Effector memory CD8-positive, alpha-beta T cell (primary cell): Measurements from ENCODE around the gene AFAP1.

ENCODE experiments used
- ATAC-seq: fragments of 150-1000 bp; cut with Tn5 transposase; replicated peaks from 2 replicates; pipeline ENCODE4 v1.10.0; 2021; ENCODE audit warnings: mild to moderate bottlenecking, moderate library complexity
- DNase-seq, 3 experiments: peaks; one replicate each; pipeline ENCODE4 v3.0.0; 2021
- H3K27ac Mint-ChIP-seq, 2 donors: one replicate each; pipeline ENCODE4 v1.8.0; 2022; ENCODE audit warnings: mild to moderate bottlenecking in 2 of 2, mixed read lengths in 2 of 2, moderate library complexity in 2 of 2
- H3K27me3 Mint-ChIP-seq, 2 donors: one replicate each; pipeline ENCODE4 v1.8.0; 2022; ENCODE audit warnings: mixed read lengths in 2 of 2
- H3K36me3 Mint-ChIP-seq: one replicate; pipeline ENCODE4 v1.8.0; 2022; ENCODE audit warnings: mild to moderate bottlenecking, moderate library complexity, mixed read lengths; ENCODE audit not compliant: insufficient read depth
- H3K4me1 Mint-ChIP-seq, 2 donors: one replicate each; pipeline ENCODE4 v1.8.0; 2022; ENCODE audit warnings: low read depth in 2 of 2, mixed read lengths in 2 of 2
- H3K4me3 Mint-ChIP-seq, 2 donors: one replicate each; pipeline ENCODE4 v1.8.0; 2022; ENCODE audit warnings: mild to moderate bottlenecking in 2 of 2, mixed read lengths in 2 of 2, moderate library complexity in 2 of 2
- H3K9me3 Mint-ChIP-seq, 2 donors: one replicate each; pipeline ENCODE4 v1.8.0; 2022; ENCODE audit warnings: mixed read lengths in 2 of 2

Gene AFAP1

DNA sequence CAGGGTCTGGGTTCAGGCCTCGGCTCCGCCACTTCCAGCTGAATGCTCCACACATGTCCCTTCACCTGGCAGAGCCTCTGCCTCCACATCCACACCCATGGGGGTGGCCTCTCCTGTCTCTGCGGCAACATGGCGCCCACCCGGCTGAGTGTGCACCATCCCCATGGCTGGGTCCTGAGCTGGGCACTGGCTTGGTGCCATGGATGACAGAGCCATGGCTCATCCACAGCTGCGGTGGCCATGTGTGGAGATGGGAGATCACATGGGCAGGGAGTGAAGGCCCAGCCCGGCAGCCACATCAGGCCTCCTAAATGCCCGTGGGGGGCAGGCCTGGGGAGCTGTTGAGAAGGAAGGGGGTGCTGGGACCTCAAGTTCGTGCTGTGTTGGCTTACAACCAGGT lies 213.7 kb downstream of the AFAP1 start:
- DNase-seq, result no peak

DNA sequence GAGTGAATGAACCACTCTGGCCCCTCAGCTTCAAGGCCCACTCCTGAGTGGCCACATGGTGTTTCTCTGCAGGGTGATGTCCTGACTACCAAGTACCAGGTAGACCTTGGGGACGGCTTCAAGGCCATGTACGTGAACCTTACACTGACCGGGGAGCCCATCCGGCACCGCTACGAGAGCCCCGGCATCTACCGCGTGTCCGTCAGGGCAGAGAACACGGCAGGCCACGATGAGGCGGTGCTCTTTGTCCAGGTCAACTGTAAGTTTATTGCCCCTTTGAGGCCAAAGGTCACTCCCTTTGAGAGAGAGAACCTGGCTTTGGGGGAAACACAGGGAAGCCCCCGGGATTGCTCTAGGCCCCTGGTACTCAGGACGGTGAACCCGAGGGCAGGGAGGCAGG lies 216.0 kb downstream of the AFAP1 start:
- Mint-ChIP-seq H3K4me1 (peaks cover 0 to 11% of the 10 kb centered on the region in 2 donors), H3K4me3 (no peak overlapping the region), H3K27me3 (peaks cover 21 to 32% of the 10 kb centered on the region in 2 donors), H3K27ac (no peak overlapping the region), H3K9me3 (no peaks in the 10 kb centered on the region), H3K36me3 (peaks cover 4% of the 10 kb centered on the region)
- DNase-seq (no peak), ATAC-seq (no peak)

More for the DNA sequence above, 213.7 kb downstream of the AFAP1 start:
- Mint-ChIP-seq H3K36me3 (peaks cover 4% of the 10 kb centered on the region), H3K4me3 (no peak overlapping the region), H3K4me1 (peaks cover 0 to 4% of the 10 kb centered on the region in 2 donors), H3K27ac (no peak overlapping the region), H3K27me3 (peaks cover 6 to 30% of the 10 kb centered on the region in 2 donors), H3K9me3 (no peaks in the 10 kb centered on the region)
- no peak for ATAC-seq

DNA sequence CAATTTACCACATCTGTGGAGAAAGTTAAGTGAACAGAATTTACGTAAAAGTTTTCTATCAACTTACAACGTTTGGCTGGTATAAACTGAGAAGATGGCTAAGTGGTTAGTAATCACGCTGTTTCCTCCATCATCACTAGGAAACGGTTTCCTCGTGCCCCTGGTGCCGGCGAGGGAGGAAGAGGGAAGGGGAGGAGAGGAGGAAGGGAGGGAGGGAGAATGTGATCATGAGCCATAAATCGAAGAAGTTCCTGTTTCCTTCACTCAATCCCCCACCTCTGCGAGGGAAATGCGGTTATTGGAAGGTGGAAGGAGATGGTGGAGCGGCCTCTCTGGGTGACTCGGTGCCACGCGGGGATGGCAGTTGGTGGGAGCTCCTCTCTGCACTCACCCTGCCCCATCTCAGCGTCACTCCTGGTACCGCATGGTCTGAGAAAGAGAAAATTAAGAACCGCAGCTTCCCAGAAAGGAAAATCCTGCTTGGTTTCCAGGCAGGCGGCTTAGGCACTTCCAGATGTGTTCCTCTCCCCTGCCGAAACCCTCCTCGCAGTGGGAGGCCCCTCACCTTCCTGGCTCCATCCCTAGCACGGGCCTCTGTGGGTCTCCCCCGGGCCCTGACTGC lies 216.8 kb downstream of the AFAP1 start:
- H3K36me3 Mint-ChIP-seq, result peaks cover 4% of the 10 kb centered on the region
- no peak overlapping the region for H3K4me3 Mint-ChIP-seq
- H3K27ac Mint-ChIP-seq, result peak overlapping the region in 1 of 2 donors; percentile 91
- ATAC-seq (no peak), DNase-seq (no peak)
- peaks cover 0 to 11% of the 10 kb centered on the region in 2 donors for H3K4me1 Mint-ChIP-seq
- no peaks in the 10 kb centered on the region for H3K9me3 Mint-ChIP-seq
- peaks cover 29 to 32% of the 10 kb centered on the region in 2 donors for H3K27me3 Mint-ChIP-seq

DNA sequence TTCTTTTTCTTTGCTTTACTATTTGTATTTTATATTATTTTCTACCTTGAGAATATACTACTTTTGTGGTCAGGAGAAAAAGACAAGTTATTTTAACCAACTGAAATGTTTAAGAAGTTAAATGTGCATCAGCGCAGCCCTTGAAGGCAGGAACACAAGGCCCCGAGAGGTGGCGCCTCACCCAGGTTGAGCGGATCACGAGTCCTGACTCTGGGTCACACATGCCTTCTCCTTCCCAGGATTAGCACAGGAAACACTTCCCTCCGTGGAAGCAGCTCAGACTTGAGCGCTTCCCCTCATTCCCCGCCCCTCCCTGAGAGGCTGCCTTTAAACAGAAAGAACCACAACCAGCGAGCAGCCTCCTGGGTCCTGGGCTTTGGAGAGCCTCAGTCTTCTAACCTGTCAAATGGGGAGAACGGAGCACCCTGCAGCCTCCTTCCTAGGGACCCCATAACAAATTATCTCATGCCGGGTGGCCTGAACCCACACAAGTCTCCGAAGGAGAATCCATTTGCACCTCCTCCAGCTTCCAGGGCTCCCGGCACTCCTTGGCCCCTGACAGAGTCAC lies 217.6 kb downstream of the AFAP1 start:
- Mint-ChIP-seq H3K4me1 (peaks cover 0 to 15% of the 10 kb centered on the region in 2 donors), H3K27me3 (peaks cover 35 to 39% of the 10 kb centered on the region in 2 donors), H3K27ac (peak overlapping the region in 1 of 2 donors; percentile 91), H3K36me3 (peaks cover 4% of the 10 kb centered on the region), H3K9me3 (no peaks in the 10 kb centered on the region), H3K4me3 (no peak overlapping the region)
- no peak for ATAC-seq
- no peak for DNase-seq

DNA sequence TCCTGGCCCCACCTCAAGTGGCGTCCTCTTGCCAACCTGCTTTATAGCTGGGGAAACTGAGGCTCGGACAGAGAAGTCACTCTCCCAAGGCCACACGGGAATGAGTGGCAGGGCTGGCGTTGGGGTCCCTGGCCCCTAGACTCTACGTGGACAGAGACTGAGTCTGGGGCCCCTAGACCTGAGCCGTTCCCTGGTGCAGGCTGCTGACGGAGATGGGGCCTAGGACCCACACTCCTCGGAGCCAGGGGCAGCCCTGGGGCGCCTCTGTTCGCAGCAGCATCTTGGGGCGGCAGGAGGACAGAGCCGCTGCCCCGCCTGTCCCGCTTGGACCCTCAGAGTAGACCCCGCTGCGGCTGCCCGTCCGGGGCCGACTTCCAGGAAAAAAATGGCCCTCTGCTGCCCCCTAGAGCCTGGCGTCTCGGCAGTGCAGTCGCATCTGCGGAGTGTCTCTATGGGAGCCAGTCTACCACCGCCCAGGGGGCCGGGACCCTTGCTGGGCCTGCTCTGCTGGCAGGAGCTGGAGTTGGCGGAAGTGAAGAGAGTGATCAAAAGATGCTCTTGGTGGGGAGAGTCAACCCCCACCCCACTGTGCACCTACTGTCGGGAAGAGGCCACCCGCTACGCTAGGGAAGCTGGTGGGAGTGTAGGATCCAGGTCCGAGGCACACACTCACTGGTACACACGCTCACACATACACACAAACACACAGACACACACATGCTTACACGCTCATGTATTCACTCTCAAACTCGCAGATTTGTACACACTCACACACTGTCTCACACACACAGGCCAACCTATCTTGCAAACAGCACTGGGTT lies 220.1 kb downstream of the AFAP1 start:
- DNase-seq, result peak; percentile 60 to 64 (median 63)

DNA sequence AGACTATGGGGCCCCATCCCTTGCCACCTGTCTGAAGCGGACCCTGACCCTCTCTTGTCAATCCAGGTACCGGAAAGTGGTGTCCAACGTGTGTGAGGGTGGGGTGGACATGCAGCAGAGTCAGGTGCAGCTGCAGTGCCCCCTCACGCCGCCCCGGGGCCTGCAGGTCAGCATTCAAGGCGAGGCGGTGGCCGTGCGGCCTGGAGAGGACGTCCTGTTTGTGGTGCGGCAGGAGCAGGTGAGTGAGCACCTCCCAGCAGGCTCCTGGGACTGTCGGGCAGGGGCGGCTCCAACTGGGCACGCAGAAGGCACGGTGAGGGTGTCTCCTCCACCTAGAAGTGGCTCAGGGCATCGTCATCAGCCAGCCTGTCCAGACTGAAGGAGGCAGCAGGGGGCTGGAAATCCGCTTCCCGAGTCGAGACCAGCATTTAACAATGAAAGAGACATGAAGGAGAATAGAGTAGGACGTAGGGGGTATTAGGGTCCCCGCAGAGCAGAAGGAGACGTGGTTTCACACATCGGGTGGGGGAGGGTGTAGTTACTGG lies 221.6 kb downstream of the AFAP1 start:
- no peaks in the 10 kb centered on the region for H3K36me3 Mint-ChIP-seq
- no peak for DNase-seq
- no peak overlapping the region for H3K27ac Mint-ChIP-seq
- peaks cover 39 to 43% of the 10 kb centered on the region in 2 donors for H3K27me3 Mint-ChIP-seq
- H3K9me3 Mint-ChIP-seq, result no peaks in the 10 kb centered on the region
- no peak for ATAC-seq
- no peak overlapping the region for H3K4me3 Mint-ChIP-seq
- H3K4me1 Mint-ChIP-seq, result peaks cover 0 to 10% of the 10 kb centered on the region in 2 donors

More for the DNA sequence above, 220.1 kb downstream of the AFAP1 start:
- peak; percentile 66 for ATAC-seq
- Mint-ChIP-seq H3K9me3 (no peaks in the 10 kb centered on the region), H3K4me1 (peaks cover 0 to 15% of the 10 kb centered on the region in 2 donors), H3K4me3 (no peak overlapping the region), H3K36me3 (peaks cover 1% of the 10 kb centered on the region), H3K27me3 (peaks cover 39 to 43% of the 10 kb centered on the region in 2 donors), H3K27ac (no peak overlapping the region)

DNA sequence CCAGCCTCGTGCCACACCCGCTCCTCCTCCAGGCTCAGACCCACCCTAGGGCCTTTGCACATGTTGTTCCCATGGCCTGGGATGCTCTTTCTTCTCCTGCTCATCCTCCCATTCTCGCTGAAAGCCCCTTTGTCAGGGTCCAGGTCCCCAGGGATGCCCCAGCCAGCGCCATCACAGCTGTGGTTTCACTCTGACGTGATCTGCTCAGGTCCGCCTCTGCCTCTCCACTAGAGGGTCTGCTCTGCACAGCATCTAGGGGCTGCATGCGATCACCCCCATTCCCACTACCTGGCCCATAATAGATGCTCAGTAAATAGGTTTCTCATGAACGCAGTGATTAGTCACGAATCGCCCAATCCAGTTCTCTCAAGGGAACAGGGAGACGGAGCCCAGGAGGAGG lies 222.5 kb downstream of the AFAP1 start:
- no peak overlapping the region for H3K4me3 Mint-ChIP-seq
- H3K27ac Mint-ChIP-seq, result peak overlapping the region in 1 of 2 donors; percentile 65
- DNase-seq (no peak), ATAC-seq (no peak)
- H3K36me3 Mint-ChIP-seq, result no peaks in the 10 kb centered on the region
- peaks cover 31 to 37% of the 10 kb centered on the region in 2 donors for H3K27me3 Mint-ChIP-seq
- no peaks in the 10 kb centered on the region for H3K9me3 Mint-ChIP-seq
- peaks cover 0 to 10% of the 10 kb centered on the region in 2 donors for H3K4me1 Mint-ChIP-seq

DNA sequence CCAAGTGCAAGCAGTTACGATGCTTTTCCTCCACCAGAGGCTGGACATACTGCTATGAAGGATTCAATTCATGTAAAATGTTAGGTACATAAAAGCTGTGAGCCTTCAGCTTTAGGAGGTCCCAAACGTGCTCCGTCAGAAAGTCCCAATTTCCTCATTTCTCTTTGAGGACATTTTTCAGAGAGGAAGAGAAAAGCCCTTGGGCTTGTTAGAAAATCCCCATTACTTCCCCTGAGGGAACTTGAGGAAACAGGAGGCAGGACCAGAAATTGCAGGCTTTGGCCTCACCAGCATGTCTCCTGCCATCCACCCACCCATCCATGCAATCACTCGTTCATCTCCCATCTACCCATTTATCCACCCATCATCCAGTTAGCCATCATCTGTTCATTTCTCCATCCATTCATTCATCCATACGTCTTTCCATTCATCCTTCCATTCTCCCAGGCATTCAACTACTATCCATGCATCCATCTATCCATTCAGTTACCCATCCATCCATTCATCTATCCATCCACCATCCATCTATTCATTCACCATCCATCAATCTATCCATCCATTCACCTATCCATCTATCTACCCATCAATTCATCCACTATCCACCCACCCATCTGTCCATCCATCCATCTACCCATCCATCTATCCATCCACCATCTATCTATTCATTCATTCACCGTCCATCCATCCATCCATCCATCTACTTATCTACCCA lies 223.5 kb downstream of the AFAP1 start:
- H3K4me1 Mint-ChIP-seq, result peaks cover 0 to 10% of the 10 kb centered on the region in 2 donors
- H3K27ac Mint-ChIP-seq, result no peak overlapping the region
- no peaks in the 10 kb centered on the region for H3K9me3 Mint-ChIP-seq
- no peak for DNase-seq
- ATAC-seq, result no peak
- peaks cover 23 to 37% of the 10 kb centered on the region in 2 donors for H3K27me3 Mint-ChIP-seq
- H3K4me3 Mint-ChIP-seq, result no peak overlapping the region
- H3K36me3 Mint-ChIP-seq, result no peaks in the 10 kb centered on the region

DNA sequence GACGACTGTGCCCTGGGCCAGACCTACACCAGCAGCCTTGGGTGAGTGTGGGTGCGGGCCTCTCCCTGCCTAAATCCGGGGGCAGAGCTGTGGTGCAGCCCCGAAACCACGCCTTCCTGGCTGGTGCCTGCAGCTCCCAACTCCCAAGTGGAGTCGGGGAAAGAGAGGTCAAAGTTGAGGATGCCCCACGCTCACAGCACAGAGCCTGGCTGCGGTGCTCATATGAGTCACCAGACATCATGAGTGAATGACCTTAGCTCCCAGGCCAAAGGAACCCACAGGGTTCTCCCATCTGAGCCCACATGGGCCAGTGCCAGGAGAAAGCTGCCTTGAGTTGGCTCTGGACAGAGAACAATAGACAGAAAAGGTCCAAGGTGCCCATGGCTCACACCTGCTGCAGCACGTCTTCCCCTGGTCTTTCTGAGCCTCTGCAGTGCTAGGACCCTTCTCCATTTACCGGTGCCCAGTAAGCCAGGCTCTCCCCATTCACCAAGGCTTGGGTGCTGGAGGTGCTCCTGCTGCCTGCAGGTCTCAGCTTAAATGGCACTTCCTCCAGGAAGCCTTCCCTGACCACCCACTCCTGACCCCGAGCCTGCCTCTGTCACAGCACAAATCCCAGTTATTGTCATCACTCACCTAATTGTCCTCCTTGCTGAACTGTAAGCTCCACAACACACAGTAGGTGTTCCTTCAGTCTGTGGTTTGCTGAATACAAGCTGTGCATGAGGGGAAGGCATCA lies 224.2 kb downstream of the AFAP1 start:
- H3K9me3 Mint-ChIP-seq, result no peaks in the 10 kb centered on the region
- H3K27me3 Mint-ChIP-seq, result peaks cover 21 to 35% of the 10 kb centered on the region in 2 donors
- no peak overlapping the region for H3K27ac Mint-ChIP-seq
- ATAC-seq (no peak), DNase-seq (no peak)
- no peaks in the 10 kb centered on the region for H3K36me3 Mint-ChIP-seq
- no peak overlapping the region for H3K4me3 Mint-ChIP-seq
- H3K4me1 Mint-ChIP-seq, result peaks cover 0 to 10% of the 10 kb centered on the region in 2 donors

DNA sequence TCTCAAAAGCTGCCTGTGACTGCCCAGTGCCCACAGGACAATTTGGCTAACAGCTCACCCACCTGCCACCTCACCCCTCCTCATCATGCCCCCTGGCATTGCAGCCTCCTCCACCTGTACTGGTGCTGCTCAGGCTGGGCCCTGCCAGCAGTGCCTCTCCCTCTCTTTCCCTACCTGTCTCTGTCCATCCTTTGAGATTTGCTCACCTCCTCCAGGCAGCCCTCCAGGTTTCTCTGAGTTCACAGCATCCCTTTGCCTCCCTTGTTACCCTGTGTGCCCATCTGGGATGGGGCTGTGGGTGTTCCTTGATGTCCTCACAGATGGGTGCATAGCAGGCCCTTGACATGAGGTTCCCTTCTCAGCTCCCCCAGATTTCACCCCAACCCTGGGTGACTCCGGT lies 224.9 kb downstream of the AFAP1 start:
- peaks cover 14 to 28% of the 10 kb centered on the region in 2 donors for H3K27me3 Mint-ChIP-seq
- no peak overlapping the region for H3K4me3 Mint-ChIP-seq
- no peaks in the 10 kb centered on the region for H3K9me3 Mint-ChIP-seq
- H3K27ac Mint-ChIP-seq, result no peak overlapping the region
- ATAC-seq (no peak), DNase-seq (no peak)
- H3K36me3 Mint-ChIP-seq, result no peaks in the 10 kb centered on the region
- peaks cover 0 to 7% of the 10 kb centered on the region in 2 donors for H3K4me1 Mint-ChIP-seq

DNA sequence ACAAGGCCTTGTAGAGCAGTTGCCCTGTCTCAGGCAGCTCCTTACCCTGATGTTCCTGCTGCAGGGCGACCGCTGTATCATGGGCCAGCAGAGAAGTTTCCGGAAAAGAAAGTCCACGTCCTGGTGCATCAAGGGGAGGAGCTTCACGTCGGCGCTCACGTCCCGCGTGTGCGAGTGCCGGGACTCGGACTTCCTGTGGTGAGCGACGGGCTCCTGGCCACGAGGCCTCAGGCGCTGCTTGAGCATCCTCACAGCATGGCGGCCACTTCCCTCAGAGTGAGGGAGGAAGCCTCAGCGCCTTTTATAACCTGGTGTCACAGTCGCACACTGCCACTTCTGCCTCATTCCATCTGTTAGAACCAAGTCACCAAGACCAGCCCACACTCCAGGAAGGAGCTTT lies 225.5 kb downstream of the AFAP1 start:
- H3K4me1 Mint-ChIP-seq, result peaks cover 0 to 4% of the 10 kb centered on the region in 2 donors
- H3K4me3 Mint-ChIP-seq, result no peak overlapping the region
- no peak overlapping the region for H3K27ac Mint-ChIP-seq
- H3K9me3 Mint-ChIP-seq, result no peaks in the 10 kb centered on the region
- H3K36me3 Mint-ChIP-seq, result no peaks in the 10 kb centered on the region
- no peak for DNase-seq
- ATAC-seq, result no peak
- H3K27me3 Mint-ChIP-seq, result peaks cover 11 to 26% of the 10 kb centered on the region in 2 donors

DNA sequence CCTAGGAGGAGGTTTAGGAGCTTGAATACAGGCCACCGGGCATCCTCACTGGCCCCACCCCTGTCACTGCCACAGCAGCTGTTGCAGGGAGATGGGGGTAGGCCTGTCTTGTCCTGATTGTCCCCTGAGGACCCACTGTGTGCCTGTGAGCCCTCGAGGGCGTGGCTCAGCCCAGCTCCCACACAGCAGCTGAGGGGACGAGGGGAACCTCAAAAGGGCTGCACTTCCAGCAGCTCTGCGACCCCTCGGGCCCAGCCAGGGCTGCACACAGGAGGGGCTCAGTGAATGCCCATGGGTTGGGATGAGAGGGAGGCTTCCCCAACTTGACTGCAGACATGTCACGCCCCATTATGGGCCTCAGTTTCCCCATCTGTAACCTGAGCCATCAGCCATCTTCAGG lies 225.9 kb downstream of the AFAP1 start:
- no peak for ATAC-seq
- Mint-ChIP-seq H3K4me3 (no peak overlapping the region), H3K27ac (no peak overlapping the region), H3K36me3 (no peaks in the 10 kb centered on the region), H3K4me1 (peaks cover 0 to 4% of the 10 kb centered on the region in 2 donors), H3K27me3 (peaks cover 11 to 23% of the 10 kb centered on the region in 2 donors), H3K9me3 (no peaks in the 10 kb centered on the region)
- DNase-seq, result no peak
